ENCODE data around the gene FN1.

The FN1 gene

GRCh38 chr2:215364157-215365155, 71.4 kb downstream of the FN1 start:
- TF ChIP-seq CTCF (conservative IDR thresholded peaks at IDR 0.05; ENCODE audit: low read depth, low read length) = no peak
- DNase-seq (ENCODE audit: low read depth) = peak; percentile 45
- no peak overlapping the region for H3K4me3 ChIP-seq (ENCODE audit: low read depth, low read length)

DNA sequence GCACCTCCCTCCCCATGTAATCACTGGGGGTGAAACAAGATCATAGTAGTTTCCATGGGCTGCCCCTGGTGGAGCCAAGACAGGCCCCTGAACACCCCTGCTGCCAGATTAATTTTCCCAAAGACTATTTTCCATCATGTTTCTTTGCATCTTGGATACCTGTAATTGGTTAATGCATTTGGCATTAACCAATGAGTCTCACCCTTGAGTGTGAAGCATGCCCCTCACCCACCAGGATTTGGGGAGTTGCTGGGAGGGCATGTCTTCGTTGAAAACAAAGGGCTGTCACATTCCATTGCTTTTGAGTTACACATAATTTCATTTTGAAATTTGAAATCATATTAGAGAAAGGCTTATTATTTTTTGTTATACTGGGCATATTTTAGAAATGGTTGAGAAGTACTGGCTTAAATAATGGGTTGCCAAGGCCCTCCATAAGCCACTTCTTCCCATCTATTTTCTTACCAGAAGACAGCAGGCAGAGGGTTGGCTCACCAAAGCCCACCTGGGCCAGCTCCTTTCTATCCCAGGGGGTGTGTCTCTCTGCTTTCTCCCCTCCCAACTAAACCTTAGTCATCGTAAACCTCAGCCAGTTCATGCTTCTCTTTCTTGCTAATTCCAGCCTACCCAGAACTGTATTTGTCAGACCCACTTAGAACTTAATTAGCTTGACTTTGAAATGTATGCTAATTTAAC, 72.3 kb downstream of the FN1 start:
- DNase-seq (ENCODE audit: low read depth) = peak; percentile 58
- no peak for TF ChIP-seq CTCF (conservative IDR thresholded peaks at IDR 0.05; ENCODE audit: low read depth, low read length)
- no peak overlapping the region for H3K4me3 ChIP-seq (ENCODE audit: low read depth, low read length)

DNA sequence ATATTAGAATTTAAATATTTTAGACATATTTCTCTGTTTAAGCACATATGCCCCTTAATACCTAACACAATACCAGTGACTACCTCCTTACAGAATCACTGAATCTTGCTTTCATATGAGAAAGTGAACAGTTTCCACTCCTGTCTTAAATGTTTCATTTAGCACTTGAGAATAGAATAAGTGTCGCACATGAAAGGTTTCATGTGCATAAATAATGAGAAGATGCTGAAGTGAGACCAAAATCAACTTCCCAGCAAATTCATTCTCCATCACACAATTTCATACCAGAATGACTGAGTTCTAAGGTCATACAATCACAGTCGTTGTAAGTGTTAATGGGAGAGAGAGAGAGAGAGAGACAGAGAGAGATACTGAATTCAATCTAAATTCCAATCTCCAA, 72.8 kb downstream of the FN1 start:
- H3K4me3 ChIP-seq (ENCODE audit: low read depth, low read length) = no peak overlapping the region
- no peak for DNase-seq (ENCODE audit: low read depth)
- TF ChIP-seq CTCF (conservative IDR thresholded peaks at IDR 0.05; ENCODE audit: low read depth, low read length) = no peak

DNA sequence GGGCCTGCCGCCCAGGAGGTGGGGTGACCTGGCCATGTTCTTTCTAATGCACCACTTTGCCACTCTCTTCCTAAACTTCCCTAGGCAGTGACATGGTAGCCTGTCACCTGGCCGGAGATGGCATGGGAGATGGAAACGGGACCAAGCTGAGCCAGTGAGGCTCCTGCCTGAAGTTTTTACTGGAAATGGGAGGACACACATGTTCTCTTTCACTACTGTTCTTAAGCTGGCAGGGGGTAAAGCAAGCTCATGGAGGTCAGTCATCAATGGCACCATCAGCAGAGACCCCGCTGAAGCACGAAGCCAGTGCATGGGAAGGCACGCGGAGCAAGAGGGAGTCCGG, 73.3 kb downstream of the FN1 start:
- DNase-seq (ENCODE audit: low read depth) = no peak

GRCh38 chr2:215361876-215362561, 73.8 kb downstream of the FN1 start:
- TF ChIP-seq CTCF (conservative IDR thresholded peaks at IDR 0.05; ENCODE audit: low read depth, low read length) = no peak
- no peak overlapping the region for H3K4me3 ChIP-seq (ENCODE audit: low read depth, low read length)
- peak; percentile 55 for DNase-seq (ENCODE audit: low read depth)

More for the DNA sequence above, 73.3 kb downstream of the FN1 start:
- TF ChIP-seq CTCF (conservative IDR thresholded peaks at IDR 0.05; ENCODE audit: low read depth, low read length) = no peak
- H3K4me3 ChIP-seq (ENCODE audit: low read depth, low read length) = no peak overlapping the region

DNA sequence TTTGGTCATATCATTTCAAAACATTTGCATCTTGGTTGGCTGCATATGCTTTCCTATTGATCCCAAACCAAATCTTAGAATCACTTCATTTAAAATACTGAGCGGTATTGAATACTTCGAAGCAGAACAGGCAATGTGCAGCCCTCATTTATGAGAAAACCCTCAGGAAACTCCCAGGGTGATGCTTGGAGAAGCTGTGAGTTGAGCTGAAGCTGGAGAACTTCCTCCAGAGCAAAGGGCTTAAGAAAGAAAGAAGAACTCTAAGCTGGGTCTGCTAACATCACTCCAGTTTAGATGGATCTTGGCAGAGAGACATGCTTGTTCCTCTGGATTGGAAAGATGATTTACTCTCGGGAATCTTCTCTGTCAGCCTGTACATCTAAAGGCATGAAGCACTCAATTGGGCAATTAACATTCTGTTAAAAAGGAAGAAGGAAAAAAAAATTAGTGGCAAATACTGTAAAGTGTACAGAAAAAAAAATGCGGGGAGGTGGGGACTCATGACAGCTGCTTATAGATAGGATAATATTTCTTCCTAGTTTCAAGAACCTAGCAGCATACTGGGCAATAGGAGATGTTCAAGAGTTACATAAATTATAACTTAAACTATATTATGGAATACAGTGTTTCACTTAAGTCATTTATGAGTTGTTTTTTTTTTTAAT, 74.5 kb downstream of the FN1 start:
- TF ChIP-seq CTCF (conservative IDR thresholded peaks at IDR 0.05; ENCODE audit: low read depth, low read length) = no peak
- DNase-seq (ENCODE audit: low read depth) = peak; percentile 48
- no peak overlapping the region for H3K4me3 ChIP-seq (ENCODE audit: low read depth, low read length)

Measured in choroid plexus epithelial cell (primary cell).